ENCODE data around the gene PCSK5.

Gene PCSK5

GRCh38 chr9:76101491-76101890 lies 211.0 kb downstream of the PCSK5 start:
- Mint-ChIP-seq H3K4me3 (no peak overlapping the region), H3K27ac (no peak overlapping the region), H3K36me3 (ENCODE audit: low read depth) (peaks cover 19% of the 10 kb centered on the region), H3K4me1 (ENCODE audit: low read depth) (peaks cover 8% of the 10 kb centered on the region), H3K9me3 (no peaks in the 10 kb centered on the region), H3K27me3 (no peaks in the 10 kb centered on the region)

- peaks cover 8% of the 10 kb centered on the region for H3K4me1 Mint-ChIP-seq (ENCODE audit: low read depth)
- no peaks in the 10 kb centered on the region for H3K9me3 Mint-ChIP-seq
- no peaks in the 10 kb centered on the region for H3K27me3 Mint-ChIP-seq
- H3K27ac Mint-ChIP-seq: no peak overlapping the region
- no peak overlapping the region for H3K4me3 Mint-ChIP-seq
- H3K36me3 Mint-ChIP-seq (ENCODE audit: low read depth): peaks cover 19% of the 10 kb centered on the region
Observed at GRCh38 chr9:76101947-76102346, 211.5 kb downstream of the PCSK5 start.

GRCh38 chr9:76103531-76104315 lies 213.2 kb downstream of the PCSK5 start:
- H3K9me3 Mint-ChIP-seq: no peaks in the 10 kb centered on the region
- H3K4me1 Mint-ChIP-seq (ENCODE audit: low read depth): peaks cover 8% of the 10 kb centered on the region

GRCh38 chr9:76107482-76107881 lies 217.0 kb downstream of the PCSK5 start:
- H3K4me3 Mint-ChIP-seq: no peak overlapping the region
- H3K27ac Mint-ChIP-seq: no peak overlapping the region
- H3K4me1 Mint-ChIP-seq (ENCODE audit: low read depth): no peaks in the 10 kb centered on the region
- H3K27me3 Mint-ChIP-seq: no peaks in the 10 kb centered on the region
- no peaks in the 10 kb centered on the region for H3K9me3 Mint-ChIP-seq
- peaks cover 7% of the 10 kb centered on the region for H3K36me3 Mint-ChIP-seq (ENCODE audit: low read depth)

More at GRCh38 chr9:76103531-76104315, 213.2 kb downstream of the PCSK5 start:
- Mint-ChIP-seq H3K4me3 (no peak overlapping the region), H3K27ac (no peak overlapping the region), H3K27me3 (no peaks in the 10 kb centered on the region), H3K36me3 (ENCODE audit: low read depth) (peaks cover 18% of the 10 kb centered on the region)

- Mint-ChIP-seq H3K9me3 (no peaks in the 10 kb centered on the region), H3K36me3 (ENCODE audit: low read depth) (peaks cover 4% of the 10 kb centered on the region), H3K4me1 (ENCODE audit: low read depth) (no peaks in the 10 kb centered on the region), H3K27ac (no peak overlapping the region), H3K27me3 (no peaks in the 10 kb centered on the region), H3K4me3 (no peak overlapping the region)
Observed at GRCh38 chr9:76109953-76110352, 219.5 kb downstream of the PCSK5 start.

GRCh38 chr9:76112151-76112550 lies 221.7 kb downstream of the PCSK5 start:
- Mint-ChIP-seq H3K9me3 (no peaks in the 10 kb centered on the region), H3K27me3 (no peaks in the 10 kb centered on the region), H3K27ac (no peak overlapping the region), H3K36me3 (ENCODE audit: low read depth) (peaks cover 4% of the 10 kb centered on the region), H3K4me3 (no peak overlapping the region), H3K4me1 (ENCODE audit: low read depth) (no peaks in the 10 kb centered on the region)

- H3K27ac Mint-ChIP-seq: no peak overlapping the region
- no peaks in the 10 kb centered on the region for H3K9me3 Mint-ChIP-seq
- no peaks in the 10 kb centered on the region for H3K27me3 Mint-ChIP-seq
- no peaks in the 10 kb centered on the region for H3K4me1 Mint-ChIP-seq (ENCODE audit: low read depth)
- H3K4me3 Mint-ChIP-seq: no peak overlapping the region
- H3K36me3 Mint-ChIP-seq (ENCODE audit: low read depth): no peaks in the 10 kb centered on the region
Observed at GRCh38 chr9:76114144-76114543, 223.7 kb downstream of the PCSK5 start.

GRCh38 chr9:76115396-76115795 lies 224.9 kb downstream of the PCSK5 start:
- Mint-ChIP-seq H3K4me1 (ENCODE audit: low read depth) (no peaks in the 10 kb centered on the region), H3K27me3 (no peaks in the 10 kb centered on the region), H3K27ac (no peak overlapping the region), H3K9me3 (no peaks in the 10 kb centered on the region), H3K36me3 (ENCODE audit: low read depth) (no peaks in the 10 kb centered on the region), H3K4me3 (no peak overlapping the region)

GRCh38 chr9:76115982-76116646 lies 225.6 kb downstream of the PCSK5 start:
- H3K9me3 Mint-ChIP-seq: no peaks in the 10 kb centered on the region
- H3K27me3 Mint-ChIP-seq: no peaks in the 10 kb centered on the region
- H3K27ac Mint-ChIP-seq: no peak overlapping the region
- H3K4me1 Mint-ChIP-seq (ENCODE audit: low read depth): no peaks in the 10 kb centered on the region
- no peak overlapping the region for H3K4me3 Mint-ChIP-seq
- no peaks in the 10 kb centered on the region for H3K36me3 Mint-ChIP-seq (ENCODE audit: low read depth)

- H3K4me1 Mint-ChIP-seq (ENCODE audit: low read depth): no peaks in the 10 kb centered on the region
- no peaks in the 10 kb centered on the region for H3K36me3 Mint-ChIP-seq (ENCODE audit: low read depth)
- no peak overlapping the region for H3K4me3 Mint-ChIP-seq
- no peak overlapping the region for H3K27ac Mint-ChIP-seq
- H3K27me3 Mint-ChIP-seq: no peaks in the 10 kb centered on the region
- H3K9me3 Mint-ChIP-seq: no peaks in the 10 kb centered on the region
Observed at GRCh38 chr9:76116913-76117312, 226.4 kb downstream of the PCSK5 start.

- peaks cover 8% of the 10 kb centered on the region for H3K36me3 Mint-ChIP-seq (ENCODE audit: low read depth)
- no peak overlapping the region for H3K4me3 Mint-ChIP-seq
- no peaks in the 10 kb centered on the region for H3K27me3 Mint-ChIP-seq
- H3K9me3 Mint-ChIP-seq: no peaks in the 10 kb centered on the region
- no peak overlapping the region for H3K27ac Mint-ChIP-seq
- H3K4me1 Mint-ChIP-seq (ENCODE audit: low read depth): no peaks in the 10 kb centered on the region
Observed at GRCh38 chr9:76127637-76128036, 237.2 kb downstream of the PCSK5 start.

GRCh38 chr9:76135902-76136301 lies 245.4 kb downstream of the PCSK5 start:
- Mint-ChIP-seq H3K9me3 (no peaks in the 10 kb centered on the region), H3K4me1 (ENCODE audit: low read depth) (peaks cover 5% of the 10 kb centered on the region), H3K4me3 (no peak overlapping the region), H3K27ac (no peak overlapping the region), H3K27me3 (no peaks in the 10 kb centered on the region), H3K36me3 (ENCODE audit: low read depth) (no peaks in the 10 kb centered on the region)

- Mint-ChIP-seq H3K4me1 (ENCODE audit: low read depth) (peaks cover 5% of the 10 kb centered on the region), H3K27me3 (no peaks in the 10 kb centered on the region), H3K36me3 (ENCODE audit: low read depth) (no peaks in the 10 kb centered on the region), H3K27ac (no peak overlapping the region), H3K9me3 (no peaks in the 10 kb centered on the region), H3K4me3 (no peak overlapping the region)
Observed at GRCh38 chr9:76136986-76137385, 246.5 kb downstream of the PCSK5 start.

- Mint-ChIP-seq H3K36me3 (ENCODE audit: low read depth) (no peaks in the 10 kb centered on the region), H3K4me1 (ENCODE audit: low read depth) (peaks cover 5% of the 10 kb centered on the region), H3K27me3 (no peaks in the 10 kb centered on the region), H3K4me3 (no peak overlapping the region), H3K9me3 (no peaks in the 10 kb centered on the region), H3K27ac (no peak overlapping the region)
Observed at GRCh38 chr9:76137931-76138330, 247.5 kb downstream of the PCSK5 start.

- Mint-ChIP-seq H3K4me1 (ENCODE audit: low read depth) (peaks cover 5% of the 10 kb centered on the region), H3K9me3 (no peaks in the 10 kb centered on the region), H3K4me3 (no peak overlapping the region), H3K27ac (no peak overlapping the region), H3K27me3 (no peaks in the 10 kb centered on the region), H3K36me3 (ENCODE audit: low read depth) (no peaks in the 10 kb centered on the region)
Observed at GRCh38 chr9:76138360-76138759, 247.9 kb downstream of the PCSK5 start.

- H3K9me3 Mint-ChIP-seq: no peaks in the 10 kb centered on the region
- no peaks in the 10 kb centered on the region for H3K36me3 Mint-ChIP-seq (ENCODE audit: low read depth)
- no peak overlapping the region for H3K4me3 Mint-ChIP-seq
- no peaks in the 10 kb centered on the region for H3K4me1 Mint-ChIP-seq (ENCODE audit: low read depth)
- H3K27me3 Mint-ChIP-seq: no peaks in the 10 kb centered on the region
- no peak overlapping the region for H3K27ac Mint-ChIP-seq
Observed at GRCh38 chr9:76143834-76144233, 253.4 kb downstream of the PCSK5 start.

Data from stimulated activated naive CD8-positive, alpha-beta T cell treated with anti-CD3 and anti-CD28 coated beads, Interleukin-15, Interleukin-2, amounts not matched to agents 100 ng/mL and 50 ng/mL, for 24 hours (primary cell).